Tongue (tissue), 2 donors: Measurements from ENCODE around the gene MIEF1. TPM values are rescaled to one million over a fixed set of nuclear protein-coding genes. Genes with fewer than 3 reads are reported as not detected.
A peak's percentile ranks its signal among the peaks of the same experiment; 100 is the strongest.

Experiments used
- DNase-seq: peaks from one replicate; pipeline ENCODE4 v3.0.0-alpha.2; 2015
- total RNA-seq: library from RNA; depleted of rRNA; stranded (reverse); fragments of >200 nt; gene quantifications from one replicate; pipeline ENCODE4 v1.2.3, GENCODE V29; 2014

The MIEF1 gene
- total RNA-seq, 1 donor from 2014 or later: 16.0 TPM

GRCh38 chr22:39530116-39530515 lies 28.0 kb downstream of the MIEF1 start:
- no peak for DNase-seq

GRCh38 chr22:39530692-39531331 lies 28.7 kb downstream of the MIEF1 start:
- no peak for DNase-seq

- peak; percentile 100 for DNase-seq
Measured at GRCh38 chr22:39532215-39533073, 30.4 kb downstream of the MIEF1 start, which contains the start of gene RPS19BP1. TSS of gene RPS19BP1 (minus strand) at chr22:39532748. CDS start at chr22:39532738, 10 bp downstream.

- DNase-seq: no peak
Measured at GRCh38 chr22:39534092-39534506, 32.0 kb downstream of the MIEF1 start.

GRCh38 chr22:39534591-39535356 lies 32.7 kb downstream of the MIEF1 start:
- peak; percentile 90 for DNase-seq

- no peak for DNase-seq
Measured at GRCh38 chr22:39535357-39535725, 33.3 kb downstream of the MIEF1 start.

- DNase-seq: no peak
Measured at GRCh38 chr22:39535831-39536449, 33.9 kb downstream of the MIEF1 start.

- DNase-seq: no peak
Measured at GRCh38 chr22:39536711-39537110, 34.6 kb downstream of the MIEF1 start.

- DNase-seq: no peak
Measured at GRCh38 chr22:39537975-39538374, 35.9 kb downstream of the MIEF1 start.

- peak; percentile 42 for DNase-seq
Measured at GRCh38 chr22:39543095-39543494, 41.0 kb downstream of the MIEF1 start.

- DNase-seq: peak; percentile 82
Measured at GRCh38 chr22:39545386-39546365, 43.6 kb downstream of the MIEF1 start.

GRCh38 chr22:39546889-39547586 lies 44.9 kb downstream of the MIEF1 start:
- no peak for DNase-seq

GRCh38 chr22:39547587-39547947 lies 45.5 kb downstream of the MIEF1 start:
- DNase-seq: no peak

GRCh38 chr22:39553429-39553828 lies 51.3 kb downstream of the MIEF1 start:
- DNase-seq: no peak

GRCh38 chr22:39554151-39554550 lies 52.1 kb downstream of the MIEF1 start:
- no peak for DNase-seq

- DNase-seq: peak; percentile 44
Measured at GRCh38 chr22:39556970-39557841, 55.1 kb downstream of the MIEF1 start.

- DNase-seq: no peak
Measured at GRCh38 chr22:39558254-39558727, 56.2 kb downstream of the MIEF1 start.

- DNase-seq: no peak
Measured at GRCh38 chr22:39558950-39559349, 56.9 kb downstream of the MIEF1 start.

- DNase-seq: no peak
Measured at GRCh38 chr22:39559456-39560105, 57.5 kb downstream of the MIEF1 start.
